HepG2 (cell line): ENCODE data around the gene OTOP1. TPM values are rescaled to one million over a fixed set of nuclear protein-coding genes. Genes with fewer than 3 reads are reported as not detected.

ENCODE experiments used
- FLYWCH1 ChIP-seq: sonication (generic); formaldehyde crosslinking; IDR thresholded peaks from 2 replicates; pipeline ENCODE4 v1.8.1; 2023; ENCODE audit warnings: mild to moderate bottlenecking, missing genetic modification reagents
- FOXO1 ChIP-seq: sonication (generic); formaldehyde crosslinking; IDR thresholded peaks from 2 replicates; pipeline ENCODE4 v1.4.0; 2020; ENCODE audit warnings: missing genetic modification reagents
- MIER2 ChIP-seq: IDR thresholded peaks from 2 replicates; pipeline ENCODE4 v1.6.1; 2016; ENCODE audit warnings: missing biosample characterization, missing genetic modification reagents
- MTF1 ChIP-seq: sonication (generic); formaldehyde crosslinking; IDR thresholded peaks from 2 replicates; pipeline ENCODE4 v1.5.0; 2020; ENCODE audit warnings: missing genetic modification reagents
- ONECUT2 ChIP-seq: sonication (generic); formaldehyde crosslinking; IDR thresholded peaks from 2 replicates; pipeline ENCODE4 v1.4.0; 2020; ENCODE audit warnings: missing genetic modification reagents
- PLRG1 ChIP-seq: fragments of 450-650 bp; conservative IDR thresholded peaks from 2 replicates; pipeline ENCODE4 v1.6.1; 2016
- SIX1 ChIP-seq: sonication (generic); formaldehyde crosslinking; IDR thresholded peaks from 2 replicates; pipeline ENCODE4 v1.4.0; 2020; ENCODE audit warnings: missing genetic modification reagents, borderline replicate concordance
- SMAD3 ChIP-seq: sonication (generic); formaldehyde crosslinking; IDR thresholded peaks from 2 replicates; pipeline ENCODE4 v1.4.0; 2020; ENCODE audit warnings: missing genetic modification reagents
- SP1 ChIP-seq, 2 experiments: fragments of 450-650 bp in 1 of 2; sonication (generic) in 1 of 2; formaldehyde crosslinking in 1 of 2; IDR thresholded peaks; 2 replicates each; pipeline versions ENCODE4 v1.4.0 to v1.6.1; 2016 to 2020; ENCODE audit warnings: missing genetic modification reagents in 1 of 2
- YEATS4 ChIP-seq: sonication (generic); formaldehyde crosslinking; IDR thresholded peaks from 2 replicates; pipeline ENCODE4 v1.4.0; 2020; ENCODE audit warnings: missing genetic modification reagents, borderline replicate concordance
- ZBTB33 ChIP-seq: sonication (generic); formaldehyde crosslinking; IDR thresholded peaks from 2 replicates; pipeline ENCODE4 v1.4.0; 2020; ENCODE audit warnings: missing genetic modification reagents
- ZBTB42 ChIP-seq: sonication (generic); formaldehyde crosslinking; IDR thresholded peaks from 2 replicates; pipeline ENCODE4 v1.5.0; 2020; ENCODE audit warnings: mild to moderate bottlenecking, missing genetic modification reagents
- ZNF292 ChIP-seq: sonication (generic); formaldehyde crosslinking; IDR thresholded peaks from 2 replicates; pipeline ENCODE4 v1.8.1; 2022; ENCODE audit warnings: mild to moderate bottlenecking, low read depth, missing genetic modification reagents, borderline replicate concordance
- ZNF33A ChIP-seq: sonication (generic); formaldehyde crosslinking; IDR thresholded peaks from 2 replicates; pipeline ENCODE4 v1.5.1; 2020; ENCODE audit warnings: missing genetic modification reagents, mild to moderate bottlenecking, moderate library complexity, borderline replicate concordance
- ZNF646 ChIP-seq: sonication (generic); formaldehyde crosslinking; IDR thresholded peaks from 2 replicates; pipeline ENCODE4 v1.9.0; 2021; ENCODE audit warnings: mild to moderate bottlenecking, missing genetic modification reagents
- ZNF780A ChIP-seq: sonication (generic); formaldehyde crosslinking; IDR thresholded peaks from 2 replicates; pipeline ENCODE4 v1.8.0; 2022; ENCODE audit warnings: mild to moderate bottlenecking, missing genetic modification reagents, moderate library complexity
- ZNF891 ChIP-seq: sonication (generic); formaldehyde crosslinking; IDR thresholded peaks from 2 replicates; pipeline ENCODE4 v1.5.0; 2020; ENCODE audit warnings: mild to moderate bottlenecking, missing genetic modification reagents
- ZSCAN9 ChIP-seq: IDR thresholded peaks from 2 replicates; pipeline ENCODE4 v1.6.1; 2016; ENCODE audit warnings: borderline replicate concordance
- polyA plus RNA-seq, 8 experiments: library from polyadenylated mRNA; depleted of rRNA in 3 of 8; stranded (reverse) in 7 of 8; unstranded in 1 of 8; fragments of >200 nt; fragmentation: Illumina TruSeq in 4 of 8; extraction: Trizol in 4 of 8; gene quantifications; 2 replicates each; pipeline versions ENCODE4 v1.2.1 to v1.2.3, GENCODE V29; 2011 to 2016; ENCODE audit warnings: low read depth in 4 of 8, missing spikeins in 1 of 8, mixed read lengths in 1 of 8; ENCODE audit not compliant: insufficient read depth in 1 of 8
- total RNA-seq, 5 experiments: library from RNA; depleted of rRNA; stranded (reverse); fragments of >200 nt; fragmentation: Illumina TruSeq; extraction: Trizol; gene quantifications; 2 replicates each; pipeline ENCODE4 v1.2.3, GENCODE V29; 2016; ENCODE audit warnings: low read depth in 1 of 5

OTOP1 gene
- total and polyA plus RNA-seq, 2 of the 13 experiments (the other 11 are each of a cell fraction or from before 2014, with no cell fraction given) = not detected

GRCh38 chr4:4248029-4248884 lies 21.5 kb upstream of the OTOP1 start, which contains the start of gene TMEM128 (continued):
- TF ChIP-seq SMAD3 (CRISPR knock-in tag) = no peak
- TF ChIP-seq ZSCAN9 (CRISPR knock-in tag) = no peak
- TF ChIP-seq ZNF780A (CRISPR knock-in tag) = peak; percentile 49; the same call in 1 of the 2 replicates
- no peak for TF ChIP-seq ONECUT2 (CRISPR knock-in tag)
- TF ChIP-seq ZBTB42 (CRISPR knock-in tag) = peak; percentile 76; the same call in 1 of the 2 replicates
- no peak for TF ChIP-seq PLRG1
- TF ChIP-seq ZNF292 = no peak; the same call in 1 of the 2 replicates
- no peak for TF ChIP-seq SP1 (IDR thresholded peaks at IDR 0.05)
- peak; percentile 77 for TF ChIP-seq SP1 (CRISPR knock-in tag; IDR thresholded peaks at IDR 0.05)
- TF ChIP-seq ZNF891 (CRISPR knock-in tag) = 0 out of 2 replicates have a peak, but pooled peaks have one; percentile 42
- TF ChIP-seq MTF1 (CRISPR knock-in tag) = peak; percentile 27; the same call in 1 of the 2 replicates
- 0 out of 2 replicates have a peak, but pooled peaks have one; percentile 31 for TF ChIP-seq FLYWCH1 (CRISPR knock-in tag)
- 0 out of 2 replicates have a peak, but pooled peaks have one; percentile 16 for TF ChIP-seq ZNF646 (CRISPR knock-in tag)
- TF ChIP-seq YEATS4 (CRISPR knock-in tag) = peak; percentile 85
- no peak; the same call in 1 of the 2 replicates for TF ChIP-seq FOXO1
- TF ChIP-seq SIX1 (CRISPR knock-in tag) = peak; percentile 5; the same call in 1 of the 2 replicates
- peak; percentile 47; the same call in 1 of the 2 replicates for TF ChIP-seq ZBTB33
- TF ChIP-seq ZNF33A (CRISPR knock-in tag) = no peak
- TF ChIP-seq MIER2 (CRISPR knock-in tag) = 0 out of 2 replicates have a peak, but pooled peaks have one; percentile 59
